ENCODE measurements around the gene VEZF1. TPM values are rescaled to one million over a fixed set of nuclear protein-coding genes. Genes with fewer than 3 reads are reported as not detected.

Gene VEZF1
- total and polyA plus RNA-seq, 2 of the 4 experiments (the other 2 are of a cell fraction): 21.1 to 42.1 TPM

- Histone ChIP-seq H4K20me1 (ENCODE audit: insufficient read depth, low read length) (0 out of 2 replicates have a peak, but pooled peaks cover 4% of the 10 kb centered on the region), H3K27ac (ENCODE audit: insufficient read depth, low read length) (no peak overlapping the region), H2BK15ac (ENCODE audit: low read depth, low read length) (no peak overlapping the region), H2BK20ac (ENCODE audit: low read depth, low read length) (no peak overlapping the region), H4K5ac (ENCODE audit: low read depth, low read length) (no peak overlapping the region), H3K14ac (replicated peaks; ENCODE audit: low read depth, low read length) (no peak overlapping the region), H3K4me2 (ENCODE audit: low read depth, low read length) (no peak overlapping the region), H3K27me3 (ENCODE audit: control insufficient read depth, insufficient read depth, low read length) (no peaks in the 10 kb centered on the region), H3K18ac (ENCODE audit: low read depth, low read length) (no peak overlapping the region), H3K56ac (ENCODE audit: extremely low read depth, insufficient read depth, low read length) (no peak overlapping the region), H2AK5ac (ENCODE audit: low read depth, low read length) (no peak overlapping the region), H3K79me1 (ENCODE audit: low read depth in 1 of 2, low read length in 2 of 2) (0 out of 4 replicates have a peak, but pooled peaks cover 0 to 3% of the 10 kb centered on the region in 2 experiments), H4K91ac (ENCODE audit: insufficient read depth, low read depth, low read length) (no peak overlapping the region), H2AFZ (replicated peaks; ENCODE audit: low read length, poor library complexity) (no peak overlapping the region), H3K4ac (ENCODE audit: low read depth, low read length) (no peak overlapping the region), H3K9ac (ENCODE audit: low read depth, low read length) (no peak overlapping the region), H3K9me1 (ENCODE audit: insufficient read depth, low read length) (no peaks in the 10 kb centered on the region), H3K4me1 (ENCODE audit: control insufficient read depth, insufficient read depth, low read length) (no peaks in the 10 kb centered on the region), H2BK5ac (ENCODE audit: low read depth, low read length, poor library complexity, severe bottlenecking) (no peak overlapping the region), H3K36me3 (ENCODE audit: control insufficient read depth, insufficient read depth, low read length) (no peaks in the 10 kb centered on the region), H4K8ac (ENCODE audit: low read depth in 2 of 2, low read length in 2 of 2) (no peak overlapping the region), H3K9me3 (ENCODE audit: control insufficient read depth, insufficient read depth, low read length) (no peaks in the 10 kb centered on the region), H3K23ac (ENCODE audit: low read depth, low read length) (no peak overlapping the region), H2BK120ac (ENCODE audit: low read depth, low read length) (no peak overlapping the region), H2AK9ac (replicated peaks; ENCODE audit: low read depth, low read length, poor library complexity) (peak overlapping the region; percentile 33), H3K4me3 (ENCODE audit: insufficient read depth, low read depth, low read length) (no peak overlapping the region)
- in situ Hi-C loops (cut with MboI; ENCODE audit: low sequenced_read_pairs): no loop called here
- ATAC-seq (ENCODE audit: low read depth) (no peak), DNase-seq (no peak)
- intact Hi-C loops (cut with micrococcal nuclease): no loop called here
- BruUV-seq (replicated peaks): no TSS peak
- POLR2A ChIA-PET (ENCODE audit: unreplicated experiment): no interaction called here
- WGBS, 2 experiments (ENCODE audit: extremely low coverage in 2 of 2, insufficient read length in 1 of 2): 95% methylated on average over 4 of the region's 5 CpGs; no CpG with 5 or more reads in 1 of the 2 experiments
- TF ChIP-seq CEBPB (IDR thresholded peaks at IDR 0.05; ENCODE audit: low read depth, low read length): no peak
- dilution Hi-C loops (cut with HindIII; ENCODE audit: low sequenced_read_pairs, unreplicated experiment): no loop called here
- CTCF ChIA-PET: no interaction called here
Measured at GRCh38 chr17:57966246-57966645, 21.8 kb downstream of the VEZF1 start.
